Ishikawa (cell line): ENCODE data around the gene GHRHR.

Experiments used
- CEBPB ChIP-seq: IDR thresholded peaks from 2 replicates; pipeline ENCODE4 v1.6.1; 2012
- TAF1 ChIP-seq: IDR thresholded peaks from 2 replicates; pipeline ENCODE4 v1.6.1; 2012; ENCODE audit warnings: low read depth, mild to moderate bottlenecking
- TEAD4 ChIP-seq: IDR thresholded peaks from 2 replicates; pipeline ENCODE4 v1.6.1; 2012
- TF ChIP-seq, protein P1 (sequence below): IDR thresholded peaks from 2 replicates; pipeline ENCODE4 v1.6.1; 2012

DNA sequence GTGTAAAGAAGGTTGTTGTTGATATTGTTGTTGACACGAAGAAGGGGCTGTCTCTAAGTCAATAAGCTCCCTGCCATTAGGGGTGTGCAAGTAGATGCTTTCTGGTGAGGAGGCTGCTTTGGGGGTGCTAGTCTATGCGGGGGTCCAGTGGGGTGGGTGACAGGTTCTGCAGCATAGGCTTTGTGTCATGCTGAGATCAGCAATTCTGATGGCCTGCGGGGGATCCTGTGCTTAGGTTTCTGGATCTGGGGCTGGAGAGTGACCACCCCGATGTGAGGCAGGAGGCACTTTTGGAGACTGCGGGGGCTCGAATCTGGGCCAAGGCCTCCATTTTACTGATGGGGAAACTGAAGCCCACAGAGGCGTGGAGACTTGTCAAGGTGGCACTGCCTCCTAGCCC, 47.0 kb upstream of the GHRHR start:
- TF ChIP-seq, protein P1, sequence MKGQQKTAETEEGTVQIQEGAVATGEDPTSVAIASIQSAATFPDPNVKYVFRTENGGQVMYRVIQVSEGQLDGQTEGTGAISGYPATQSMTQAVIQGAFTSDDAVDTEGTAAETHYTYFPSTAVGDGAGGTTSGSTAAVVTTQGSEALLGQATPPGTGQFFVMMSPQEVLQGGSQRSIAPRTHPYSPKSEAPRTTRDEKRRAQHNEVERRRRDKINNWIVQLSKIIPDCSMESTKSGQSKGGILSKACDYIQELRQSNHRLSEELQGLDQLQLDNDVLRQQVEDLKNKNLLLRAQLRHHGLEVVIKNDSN = no peak
- TF ChIP-seq CEBPB = no peak
- no peak for TF ChIP-seq TAF1
- no peak for TF ChIP-seq TEAD4
